Measurements from ENCODE around the gene OR5M11. TPM values are rescaled to one million over a fixed set of nuclear protein-coding genes. Genes with fewer than 3 reads are reported as not detected.

OR5M11 gene
- polyA plus RNA-seq, 1 donor (not counting 4 experiments of a cell fraction or from before 2014, with no cell fraction given) = not detected

DNA sequence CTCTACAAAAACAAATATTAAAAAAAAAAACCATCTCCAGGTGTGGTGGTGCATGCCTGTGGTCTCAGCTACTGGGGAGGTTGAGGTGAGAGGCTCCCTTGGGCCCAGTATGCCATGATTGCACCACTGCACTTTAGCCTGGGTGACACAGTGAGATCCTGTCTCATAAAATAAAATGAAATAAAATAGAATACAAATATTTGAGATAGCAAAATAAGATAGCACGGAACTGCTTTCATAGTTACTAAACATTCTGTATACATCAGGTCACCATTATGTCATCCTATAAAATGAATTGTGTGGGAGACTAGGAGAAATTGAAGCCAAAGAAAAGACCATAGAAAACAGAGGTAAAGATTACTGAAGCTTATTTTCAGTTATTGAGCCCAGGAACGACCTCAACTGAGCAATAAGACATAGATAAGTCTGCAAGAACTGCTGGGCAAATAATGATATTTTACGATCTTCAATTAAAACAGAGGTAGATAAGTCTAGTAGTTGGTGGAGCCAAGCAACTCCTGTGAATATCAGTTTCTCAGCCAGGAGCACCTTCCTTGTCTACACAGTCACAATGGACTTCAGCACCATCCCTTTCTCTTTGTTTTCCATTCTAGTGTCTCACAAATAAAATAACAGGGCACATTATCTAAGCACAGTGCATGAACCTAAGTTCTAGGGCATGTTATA, 9.9 kb downstream of the OR5M11 start:
- Histone ChIP-seq H3K9me3 (ENCODE audit: control insufficient read depth, low read depth, low read length) (no peaks in the 10 kb centered on the region), H3K79me2 (ENCODE audit: control insufficient read depth, insufficient read depth, low read length) (no peaks in the 10 kb centered on the region), H3K36me3 (ENCODE audit: control insufficient read depth in 2 of 2, extremely low read depth in 1 of 2, insufficient read depth in 2 of 2, low read length in 2 of 2) (no peaks in the 10 kb centered on the region), H3K9ac (ENCODE audit: control insufficient read depth, extremely low read depth, insufficient read depth, low read length) (no peak overlapping the region), H3K9me1 (ENCODE audit: control insufficient read depth, extremely low read depth, insufficient read depth, low read length) (no peaks in the 10 kb centered on the region), H3K4me2 (ENCODE audit: control insufficient read depth, extremely low read depth, insufficient read depth, low read depth, low read length) (no peak overlapping the region), H3K27ac (ENCODE audit: control insufficient read depth, insufficient read depth, low read length) (no peak overlapping the region), H4K20me1 (ENCODE audit: control insufficient read depth, extremely low read depth, insufficient read depth, low read length) (no peaks in the 10 kb centered on the region), H3K27me3 (ENCODE audit: control insufficient read depth, extremely low read depth, insufficient read depth, low read length) (no peaks in the 10 kb centered on the region), H3K4me3 (ENCODE audit: control insufficient read depth in 2 of 3, extremely low read depth in 1 of 3, insufficient read depth in 2 of 3, low read depth in 1 of 3, low read length in 3 of 3) (no peak overlapping the region), H2AFZ (ENCODE audit: control insufficient read depth, low read length) (no peak overlapping the region), H3K4me1 (ENCODE audit: control insufficient read depth, extremely low read depth, insufficient read depth, low read length) (no peaks in the 10 kb centered on the region)
- DNase-seq (ENCODE audit: low read depth, low spot score) (no peak), FAIRE-seq (no peak)
- TF ChIP-seq EZH2 (IDR thresholded peaks at IDR 0.05; ENCODE audit: low read length) = no peak
- TF ChIP-seq CTCF (optimal IDR thresholded peaks at IDR 0.05 in 1 of 3, IDR thresholded peaks at IDR 0.05 in 1 of 3, conservative IDR thresholded peaks at IDR 0.05 in 1 of 3; ENCODE audit: extremely low read depth in 1 of 3, insufficient read depth in 2 of 3, low read length in 3 of 3) = no peak
- dilution Hi-C loops (cut with MboI; ENCODE audit: extremely low pct_ligation_motif_present, low sequenced_read_pairs) = no loop called here

DNA sequence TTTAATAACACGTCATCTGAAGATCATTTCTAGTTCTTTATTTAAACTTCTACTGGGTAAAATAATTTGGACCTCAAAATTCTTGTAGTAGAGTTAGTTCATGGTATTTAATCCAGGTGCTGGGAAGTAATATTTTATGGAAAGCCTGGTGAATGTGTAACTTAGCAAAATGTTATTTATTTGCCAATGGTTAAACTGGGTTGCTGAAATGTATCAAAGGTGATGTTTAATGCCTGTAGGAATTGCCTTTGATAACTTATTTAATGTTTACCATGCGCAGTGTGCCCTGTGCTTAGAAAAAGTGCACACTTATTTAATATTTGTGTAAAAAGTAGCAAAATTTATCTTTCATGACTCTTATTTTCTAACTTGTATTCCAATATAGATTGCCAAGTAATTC, 11.2 kb downstream of the OR5M11 start:
- Histone ChIP-seq H3K9me1 (ENCODE audit: control insufficient read depth, extremely low read depth, insufficient read depth, low read length) (no peaks in the 10 kb centered on the region), H3K9ac (ENCODE audit: control insufficient read depth, extremely low read depth, insufficient read depth, low read length) (no peak overlapping the region), H3K79me2 (ENCODE audit: control insufficient read depth, insufficient read depth, low read length) (no peaks in the 10 kb centered on the region), H3K27ac (ENCODE audit: control insufficient read depth, insufficient read depth, low read length) (no peak overlapping the region), H3K4me3 (ENCODE audit: control insufficient read depth in 2 of 3, extremely low read depth in 1 of 3, insufficient read depth in 2 of 3, low read depth in 1 of 3, low read length in 3 of 3) (no peak overlapping the region), H2AFZ (ENCODE audit: control insufficient read depth, low read length) (no peak overlapping the region), H3K9me3 (ENCODE audit: control insufficient read depth, low read depth, low read length) (no peaks in the 10 kb centered on the region), H3K27me3 (ENCODE audit: control insufficient read depth, extremely low read depth, insufficient read depth, low read length) (no peaks in the 10 kb centered on the region), H3K36me3 (ENCODE audit: control insufficient read depth in 2 of 2, extremely low read depth in 1 of 2, insufficient read depth in 2 of 2, low read length in 2 of 2) (no peaks in the 10 kb centered on the region), H4K20me1 (ENCODE audit: control insufficient read depth, extremely low read depth, insufficient read depth, low read length) (no peaks in the 10 kb centered on the region), H3K4me1 (ENCODE audit: control insufficient read depth, extremely low read depth, insufficient read depth, low read length) (no peaks in the 10 kb centered on the region), H3K4me2 (ENCODE audit: control insufficient read depth, extremely low read depth, insufficient read depth, low read depth, low read length) (no peak overlapping the region)
- no peak for DNase-seq (ENCODE audit: low read depth, low spot score)
- TF ChIP-seq CTCF (optimal IDR thresholded peaks at IDR 0.05 in 1 of 3, IDR thresholded peaks at IDR 0.05 in 1 of 3, conservative IDR thresholded peaks at IDR 0.05 in 1 of 3; ENCODE audit: extremely low read depth in 1 of 3, insufficient read depth in 2 of 3, low read length in 3 of 3) = no peak
- TF ChIP-seq EZH2 (IDR thresholded peaks at IDR 0.05; ENCODE audit: low read length) = no peak
- dilution Hi-C loops (cut with MboI; ENCODE audit: extremely low pct_ligation_motif_present, low sequenced_read_pairs) = no loop called here
- no peak for FAIRE-seq
